ENCODE data around the gene IPO11.

Gene IPO11

GRCh38 chr5:62581836-62582597 lies 169.5 kb downstream of the IPO11 start:
- no peak for DNase-seq
- in situ Hi-C loops (cut with HindIII; ENCODE audit: low pct_ligation_motif_present, low pct_unique_long_range_greater_than_20kb, low sequenced_read_pairs): no loop called here

DNA sequence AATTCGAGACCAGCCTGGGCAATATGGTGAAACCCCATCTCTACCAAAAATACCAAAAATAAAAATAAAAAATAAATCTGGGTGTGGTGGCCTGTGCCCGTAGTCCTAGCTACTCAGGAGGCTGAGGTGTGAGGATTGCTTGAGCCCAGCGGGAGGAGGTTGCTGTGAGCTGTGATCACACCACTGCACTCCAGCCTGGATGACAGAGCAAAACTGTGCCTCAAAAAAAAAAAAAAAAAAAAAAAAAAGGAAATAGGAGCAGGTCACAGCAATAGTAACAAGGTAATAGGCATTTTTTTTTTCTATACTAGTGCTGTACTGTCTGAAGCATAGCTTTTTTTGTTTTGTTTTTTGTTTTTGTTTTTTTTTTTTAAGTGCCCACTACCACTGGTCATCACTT lies 171.8 kb downstream of the IPO11 start:
- in situ Hi-C loops (cut with HindIII; ENCODE audit: low pct_ligation_motif_present, low pct_unique_long_range_greater_than_20kb, low sequenced_read_pairs): no loop called here

DNA sequence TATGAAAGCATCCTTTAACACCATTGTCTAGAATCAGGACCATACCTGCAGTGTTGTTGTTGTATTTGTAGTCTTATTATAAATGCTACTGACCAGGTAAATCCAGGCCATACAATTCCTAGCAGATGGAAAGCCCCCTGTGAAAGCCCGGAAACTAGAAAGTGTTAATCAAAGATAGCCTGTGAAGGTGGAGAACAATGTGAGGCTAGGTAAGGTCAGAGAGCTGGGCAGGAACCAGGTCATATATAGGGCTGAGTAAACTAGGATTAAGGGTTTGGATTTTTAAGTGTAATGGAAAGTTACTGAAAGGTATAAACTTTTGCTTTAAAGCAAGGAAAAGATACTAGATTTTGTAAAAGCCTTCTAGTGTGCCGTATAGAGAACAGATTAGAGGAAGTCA lies 172.7 kb downstream of the IPO11 start:
- no peak for DNase-seq
- in situ Hi-C loops (cut with HindIII; ENCODE audit: low pct_ligation_motif_present, low pct_unique_long_range_greater_than_20kb, low sequenced_read_pairs): no loop called here

More for the DNA sequence above, 171.8 kb downstream of the IPO11 start:
- DNase-seq: no peak

- DNase-seq: no peak
- in situ Hi-C loops (cut with HindIII; ENCODE audit: low pct_ligation_motif_present, low pct_unique_long_range_greater_than_20kb, low sequenced_read_pairs): no loop called here
Observed at GRCh38 chr5:62585751-62586150, 173.2 kb downstream of the IPO11 start.

DNA sequence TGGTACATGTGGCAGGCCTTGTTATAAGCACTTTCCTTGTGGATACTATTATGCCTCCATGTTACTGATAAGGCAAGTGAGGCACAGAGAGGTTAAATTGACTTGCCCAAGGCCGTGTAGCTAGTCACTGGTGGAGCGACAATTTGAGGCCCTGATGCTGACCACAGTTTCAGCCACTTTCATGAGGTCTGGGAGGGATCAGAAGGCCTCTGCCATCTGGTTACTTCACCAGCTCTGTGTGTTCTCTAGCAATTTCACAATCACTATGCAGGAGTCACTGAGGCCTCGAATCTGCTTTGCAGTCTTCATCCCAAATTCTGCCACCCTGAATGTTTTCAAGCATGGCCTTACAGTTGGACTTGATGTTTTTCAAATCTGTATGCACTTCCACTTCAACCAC lies 175.2 kb downstream of the IPO11 start:
- in situ Hi-C loops (cut with HindIII; ENCODE audit: low pct_ligation_motif_present, low pct_unique_long_range_greater_than_20kb, low sequenced_read_pairs): no loop called here
- DNase-seq: no peak

DNA sequence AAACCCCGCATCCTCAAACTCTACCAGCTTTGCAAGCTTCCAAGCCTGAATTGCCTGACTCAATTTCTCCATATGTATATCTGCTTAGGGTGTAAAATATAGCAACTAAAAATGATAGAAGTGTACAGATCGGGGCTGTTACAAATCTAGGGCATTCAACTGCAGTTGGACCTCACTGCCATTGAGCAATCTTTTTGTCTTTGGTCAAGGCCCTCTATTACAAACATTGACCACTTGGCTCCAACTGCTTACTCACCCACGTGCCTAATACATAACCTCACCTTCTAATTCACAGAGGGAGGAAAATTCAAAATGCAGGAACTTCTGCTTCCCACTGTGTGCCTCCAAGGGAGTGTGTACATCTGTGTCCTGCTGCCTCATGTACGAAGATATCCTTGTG lies 176.1 kb downstream of the IPO11 start:
- in situ Hi-C loops (cut with HindIII; ENCODE audit: low pct_ligation_motif_present, low pct_unique_long_range_greater_than_20kb, low sequenced_read_pairs): no loop called here
- DNase-seq: no peak

GRCh38 chr5:62589504-62589903 lies 176.9 kb downstream of the IPO11 start:
- in situ Hi-C loops (cut with HindIII; ENCODE audit: low pct_ligation_motif_present, low pct_unique_long_range_greater_than_20kb, low sequenced_read_pairs): no loop called here
- DNase-seq: no peak

- in situ Hi-C loops (cut with HindIII; ENCODE audit: low pct_ligation_motif_present, low pct_unique_long_range_greater_than_20kb, low sequenced_read_pairs): no loop called here
- no peak for DNase-seq
Observed at GRCh38 chr5:62590387-62590786, 177.8 kb downstream of the IPO11 start.

GRCh38 chr5:62592558-62592957 lies 180.0 kb downstream of the IPO11 start:
- no peak for DNase-seq
- in situ Hi-C loops (cut with HindIII; ENCODE audit: low pct_ligation_motif_present, low pct_unique_long_range_greater_than_20kb, low sequenced_read_pairs): no loop called here

GRCh38 chr5:62593331-62593730 lies 180.8 kb downstream of the IPO11 start:
- in situ Hi-C loops (cut with HindIII; ENCODE audit: low pct_ligation_motif_present, low pct_unique_long_range_greater_than_20kb, low sequenced_read_pairs): no loop called here
- DNase-seq: no peak

GRCh38 chr5:62594364-62594984 lies 181.9 kb downstream of the IPO11 start:
- DNase-seq: no peak
- in situ Hi-C loops (cut with HindIII; ENCODE audit: low pct_ligation_motif_present, low pct_unique_long_range_greater_than_20kb, low sequenced_read_pairs): no loop called here

DNA sequence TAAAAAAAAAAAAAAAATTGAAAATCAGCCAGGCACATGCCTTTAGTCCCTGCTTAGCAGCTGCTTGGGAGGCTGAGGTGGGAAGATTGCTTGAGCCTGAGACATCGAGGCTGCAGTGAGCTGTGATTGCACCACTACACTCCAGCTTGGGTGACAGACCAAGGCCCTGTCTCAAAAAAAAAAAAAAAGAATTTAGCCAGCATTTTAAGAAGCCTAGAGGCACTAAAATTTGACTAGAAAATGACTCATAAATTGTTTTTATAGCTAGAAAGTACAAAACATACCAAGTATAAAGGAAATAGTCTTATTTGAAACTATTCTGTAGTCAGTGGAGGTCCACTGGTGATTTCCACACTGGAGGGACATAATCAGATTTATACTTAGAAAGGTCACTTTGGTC lies 183.5 kb downstream of the IPO11 start:
- no peak for DNase-seq
- in situ Hi-C loops (cut with HindIII; ENCODE audit: low pct_ligation_motif_present, low pct_unique_long_range_greater_than_20kb, low sequenced_read_pairs): no loop called here

GRCh38 chr5:62596691-62597090 lies 184.1 kb downstream of the IPO11 start:
- in situ Hi-C loops (cut with HindIII; ENCODE audit: low pct_ligation_motif_present, low pct_unique_long_range_greater_than_20kb, low sequenced_read_pairs): no loop called here
- no peak for DNase-seq

DNA sequence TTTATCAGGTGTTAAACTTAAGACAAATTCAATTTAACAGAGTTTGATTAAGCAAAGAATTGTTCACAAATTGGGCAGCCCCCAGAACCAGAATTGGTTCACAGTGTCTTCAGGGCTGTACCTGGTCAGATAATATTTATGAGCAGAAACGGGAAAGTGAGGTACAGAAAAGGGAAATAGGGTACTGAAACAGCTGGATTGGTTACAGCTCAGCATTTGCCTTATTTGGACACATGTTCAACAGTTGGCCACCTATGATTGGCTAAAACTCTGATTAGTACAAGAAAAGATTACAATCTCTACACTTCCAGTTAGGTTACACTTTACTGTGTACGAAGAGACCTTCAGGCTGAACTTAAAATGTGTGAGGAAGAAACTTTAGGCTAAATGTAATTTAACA lies 184.8 kb downstream of the IPO11 start:
- no peak for DNase-seq
- in situ Hi-C loops (cut with HindIII; ENCODE audit: low pct_ligation_motif_present, low pct_unique_long_range_greater_than_20kb, low sequenced_read_pairs): no loop called here

DNA sequence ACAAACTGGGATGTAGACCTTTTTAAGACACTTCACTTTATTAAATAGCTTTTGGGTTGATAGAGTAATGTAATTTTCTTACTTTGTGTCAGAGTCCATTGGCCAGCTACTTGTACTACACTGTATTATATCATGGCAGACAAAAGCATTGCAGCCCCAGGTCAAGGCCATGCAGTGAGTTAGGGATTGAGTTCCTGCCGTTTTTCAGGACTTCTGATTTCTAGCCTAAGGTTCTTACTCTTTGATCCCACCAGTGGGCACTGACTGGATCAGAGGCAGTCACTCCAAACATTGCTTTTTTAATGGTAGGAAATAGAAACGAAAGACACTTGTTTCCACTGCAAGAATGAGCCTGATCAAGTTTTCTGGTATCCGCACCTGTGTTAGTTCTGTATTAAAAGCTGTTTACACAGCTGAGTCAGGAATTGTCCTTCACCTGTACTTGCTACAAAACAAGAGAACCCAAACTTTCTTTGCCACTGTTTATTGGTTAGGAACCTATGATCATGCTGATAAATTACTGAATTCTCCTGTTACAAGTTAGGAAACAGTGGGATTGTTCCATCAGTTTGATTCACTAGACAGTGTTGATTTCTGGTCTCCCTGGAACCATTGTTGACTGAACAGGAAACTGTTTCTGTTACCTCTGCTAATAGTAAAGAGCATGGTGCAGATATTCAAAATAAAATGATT lies 188.1 kb downstream of the IPO11 start:
- no peak for DNase-seq
- in situ Hi-C loops (cut with HindIII; ENCODE audit: low pct_ligation_motif_present, low pct_unique_long_range_greater_than_20kb, low sequenced_read_pairs): no loop called here

DNA sequence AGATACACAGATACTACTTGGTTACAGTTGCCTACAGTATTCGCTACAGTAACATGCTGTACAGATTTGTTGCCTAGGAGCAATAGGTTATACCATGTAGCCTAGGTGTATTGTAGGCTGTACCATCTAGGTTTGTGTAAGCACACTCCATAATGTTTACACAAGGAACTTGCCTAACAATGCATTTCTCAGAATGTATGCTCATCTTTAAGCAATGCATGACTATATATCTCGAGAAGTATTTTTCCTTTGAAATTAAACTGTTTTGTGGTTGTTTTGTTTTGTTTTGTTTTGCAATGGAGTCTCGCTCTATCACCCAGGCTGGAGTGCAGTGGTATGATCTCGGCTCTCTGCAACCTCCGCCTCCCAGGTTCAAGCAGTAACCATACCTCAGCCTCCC lies 191.4 kb downstream of the IPO11 start:
- in situ Hi-C loops (cut with HindIII; ENCODE audit: low pct_ligation_motif_present, low pct_unique_long_range_greater_than_20kb, low sequenced_read_pairs): no loop called here
- no peak for DNase-seq

DNA sequence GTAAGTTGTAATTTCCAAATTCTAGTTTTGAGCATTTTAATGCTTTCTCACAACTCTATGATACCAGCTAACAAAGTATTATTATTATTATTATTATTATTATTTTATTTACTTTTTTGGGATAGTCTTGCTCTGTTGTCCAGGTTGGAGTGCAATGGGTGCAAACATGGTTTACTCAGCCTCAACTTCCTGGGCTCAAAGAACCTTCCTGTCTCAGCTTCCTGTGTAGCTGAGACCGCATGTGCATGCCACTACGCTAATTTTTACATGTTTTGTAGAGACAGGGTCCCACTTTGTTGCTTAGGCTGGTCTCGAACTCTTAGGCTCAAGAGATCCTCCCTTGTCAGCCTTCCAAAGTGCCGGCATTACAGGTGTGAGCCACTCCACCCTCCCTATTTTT lies 193.1 kb downstream of the IPO11 start:
- in situ Hi-C loops (cut with HindIII; ENCODE audit: low pct_ligation_motif_present, low pct_unique_long_range_greater_than_20kb, low sequenced_read_pairs): no loop called here

DNA sequence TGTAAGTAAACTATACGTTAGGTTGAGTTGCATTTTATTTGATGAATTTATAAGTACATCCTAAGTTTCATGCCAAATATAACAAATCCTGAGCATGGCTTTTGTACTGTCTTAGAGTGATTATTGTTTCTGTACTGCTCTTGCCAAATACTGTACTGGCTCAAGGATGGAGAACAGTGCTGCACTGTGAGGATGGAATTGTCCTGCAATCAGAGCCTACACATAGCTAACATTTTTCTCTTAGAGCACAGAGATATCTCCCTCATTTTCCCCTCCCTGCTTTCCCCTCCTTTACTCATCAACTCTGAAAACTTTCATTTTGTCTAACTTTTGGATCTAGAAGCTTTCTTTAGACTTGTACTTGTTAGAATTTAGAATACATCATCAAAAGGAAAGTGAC lies 194.3 kb downstream of the IPO11 start:
- in situ Hi-C loops (cut with HindIII; ENCODE audit: low pct_ligation_motif_present, low pct_unique_long_range_greater_than_20kb, low sequenced_read_pairs): no loop called here
- DNase-seq: no peak

More for the DNA sequence above, 193.1 kb downstream of the IPO11 start:
- no peak for DNase-seq

GRCh38 chr5:62607615-62608014 lies 195.1 kb downstream of the IPO11 start:
- in situ Hi-C loops (cut with HindIII; ENCODE audit: low pct_ligation_motif_present, low pct_unique_long_range_greater_than_20kb, low sequenced_read_pairs): no loop called here
- DNase-seq: no peak

Data from ACHN (cell line).